ENCODE measurements around the gene OTUB1.

GRCh38 chr11:63937713-63938478 lies 48.3 kb upstream of the OTUB1 start:
- no peak for TF ChIP-seq CTCF (CRISPR knock-in tag; IDR thresholded peaks at IDR 0.05)
- TF ChIP-seq HMG20A (CRISPR knock-in tag; IDR thresholded peaks at IDR 0.05; ENCODE audit: borderline replicate concordance): no peak
- TF ChIP-seq PHF8 (CRISPR knock-in tag; IDR thresholded peaks at IDR 0.05): no peak
- TF ChIP-seq ZNF20 (CRISPR knock-in tag; IDR thresholded peaks at IDR 0.05): no peak
- TF ChIP-seq ZZZ3 (CRISPR knock-in tag; IDR thresholded peaks at IDR 0.05; ENCODE audit: borderline replicate concordance): no peak
- no peak for TF ChIP-seq ZNF317 (CRISPR knock-in tag; IDR thresholded peaks at IDR 0.05)
- TF ChIP-seq NFKB2 (CRISPR knock-in tag; IDR thresholded peaks at IDR 0.05; ENCODE audit: borderline replicate concordance): no peak
- TF ChIP-seq FOXP1 (IDR thresholded peaks at IDR 0.05): no peak
- no peak for TF ChIP-seq FOXP1 (CRISPR knock-in tag; IDR thresholded peaks at IDR 0.05)
- no peak for TF ChIP-seq CREB3 (CRISPR knock-in tag; IDR thresholded peaks at IDR 0.05)
